Activated CD8-positive, alpha-beta memory T cell treated with anti-CD3 and anti-CD28 coated beads for 36 hours (primary cell): ENCODE results near the gene GJD4. TPM values are rescaled to one million over a fixed set of nuclear protein-coding genes. Genes with fewer than 3 reads are reported as not detected.

ENCODE experiments used
- CTCF ChIA-PET: fragments of 350-600 bp; sonication (Branson Sonifier 250); formaldehyde crosslinking; loops from one replicate; lab custom pipeline; 2021; ENCODE audit warnings: antibody characterized with exemption; lab: Charles Lee
- POLR2A ChIA-PET: fragments of 350-600 bp; sonication (Branson Sonifier 250); formaldehyde crosslinking; loops from one replicate; lab custom pipeline; 2021; ENCODE audit warnings: antibody characterized with exemption; lab: Charles Lee
- total RNA-seq, 2 experiments: library from RNA; stranded (reverse); gene quantifications; one replicate each; pipeline ENCODE4 v1.2.3, GENCODE V29; 2021

Gene GJD4
- total RNA-seq, 2 experiments from 2014 or later, result not detected

DNA sequence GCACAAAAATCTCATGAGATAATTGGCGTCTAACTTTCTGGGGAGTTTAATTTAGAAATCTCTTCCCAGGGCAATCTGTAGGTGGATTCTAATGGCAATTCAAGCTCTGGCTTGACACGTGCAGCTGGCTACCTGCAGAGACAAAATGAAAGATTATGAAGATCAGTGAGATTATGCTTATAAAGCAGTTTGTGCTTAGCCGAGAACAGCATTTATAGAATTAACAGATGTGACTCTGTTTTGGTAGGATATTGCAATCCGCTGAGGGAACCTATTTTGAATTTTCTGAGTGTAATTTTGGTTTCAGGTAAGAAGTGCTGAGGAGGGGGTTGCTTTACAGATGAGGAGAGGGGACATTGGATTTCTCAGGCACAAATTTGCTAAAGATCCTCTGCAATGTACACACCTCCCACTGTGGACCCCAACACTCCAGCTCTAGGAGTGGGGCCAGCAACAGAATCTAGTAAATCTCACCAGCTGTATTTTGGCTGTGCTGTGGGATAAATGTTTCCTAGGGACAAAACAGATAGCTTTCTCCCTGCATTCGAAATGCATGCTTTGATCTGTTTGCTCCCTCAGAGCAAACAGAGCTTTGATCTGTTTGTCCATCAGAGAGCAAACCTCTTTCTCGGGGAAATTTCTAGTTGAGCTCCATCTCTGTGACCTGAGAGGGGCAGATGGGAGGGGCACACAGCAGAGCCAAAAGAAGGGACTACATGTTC, 7.4 kb downstream of the GJD4 start:
- CTCF ChIA-PET, result no interaction called here
- POLR2A ChIA-PET, result no interaction called here

DNA sequence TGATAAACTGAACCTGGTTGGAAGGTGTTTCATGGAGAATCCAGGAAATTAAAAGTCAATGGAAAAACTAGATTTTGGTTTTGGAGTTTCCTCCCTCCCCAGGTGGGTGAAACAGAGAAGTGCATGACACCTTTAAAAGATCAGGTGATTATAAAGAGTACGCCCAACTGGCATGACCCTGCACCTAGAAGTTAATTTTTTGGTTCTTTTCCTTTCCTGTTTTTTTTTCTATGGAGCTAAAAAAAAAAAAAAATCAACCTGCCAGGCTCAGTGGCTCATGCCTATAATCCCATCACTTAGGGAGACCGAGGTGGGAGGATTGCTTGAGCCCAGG, 7.9 kb downstream of the GJD4 start:
- POLR2A ChIA-PET, result no interaction called here
- CTCF ChIA-PET, result no interaction called here

DNA sequence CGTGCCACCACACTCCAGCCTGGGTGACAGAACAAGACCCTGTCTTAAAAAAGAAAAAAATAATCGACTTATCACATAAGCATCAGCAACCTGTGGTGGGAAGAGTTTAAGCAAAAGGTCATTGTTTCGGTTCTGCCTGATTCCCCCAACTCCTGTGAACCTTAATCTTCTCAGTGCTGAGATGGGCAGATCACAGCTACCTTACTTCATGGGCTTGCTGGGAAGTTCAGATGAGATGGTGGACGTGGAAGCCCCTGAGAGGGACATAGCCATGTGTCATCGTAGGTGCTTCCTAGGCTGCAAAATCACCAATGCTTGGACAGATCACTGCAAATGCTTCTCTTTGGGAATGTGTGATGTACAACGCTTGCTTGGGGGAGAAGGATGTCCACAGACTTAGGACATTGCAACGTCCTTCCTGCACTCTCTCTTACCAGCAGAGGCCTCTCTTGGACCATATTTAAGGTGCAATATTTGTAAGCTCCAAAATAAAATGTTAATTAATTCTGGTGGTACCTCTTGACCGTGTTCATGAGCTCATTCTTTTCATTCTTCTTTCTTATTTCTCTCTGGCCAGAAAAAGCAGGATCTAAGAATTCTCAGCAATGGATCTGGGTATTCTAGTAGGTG, 8.6 kb downstream of the GJD4 start:
- ChIA-PET POLR2A (no interaction called here), CTCF (no interaction called here)

DNA sequence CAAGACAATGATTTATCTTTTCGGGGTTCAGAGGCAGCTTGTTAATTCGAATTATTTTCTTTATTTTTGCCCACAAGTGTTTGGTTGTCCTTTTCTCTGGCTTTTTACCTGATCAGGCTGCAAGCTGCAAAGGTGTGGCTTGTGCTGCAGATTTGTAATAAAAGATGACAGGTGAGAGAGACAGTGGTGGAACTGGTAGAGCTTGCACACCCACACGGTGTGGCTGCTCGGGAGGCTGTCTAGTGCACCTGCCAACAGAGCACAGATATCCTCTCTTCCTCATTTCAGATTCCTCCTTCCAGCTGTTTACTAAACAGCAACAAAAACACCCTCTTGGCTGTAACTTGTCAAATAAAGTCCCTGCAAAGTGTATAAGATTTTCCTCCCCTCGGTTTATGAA, 9.2 kb downstream of the GJD4 start:
- POLR2A ChIA-PET, result no interaction called here
- CTCF ChIA-PET, result no interaction called here

DNA sequence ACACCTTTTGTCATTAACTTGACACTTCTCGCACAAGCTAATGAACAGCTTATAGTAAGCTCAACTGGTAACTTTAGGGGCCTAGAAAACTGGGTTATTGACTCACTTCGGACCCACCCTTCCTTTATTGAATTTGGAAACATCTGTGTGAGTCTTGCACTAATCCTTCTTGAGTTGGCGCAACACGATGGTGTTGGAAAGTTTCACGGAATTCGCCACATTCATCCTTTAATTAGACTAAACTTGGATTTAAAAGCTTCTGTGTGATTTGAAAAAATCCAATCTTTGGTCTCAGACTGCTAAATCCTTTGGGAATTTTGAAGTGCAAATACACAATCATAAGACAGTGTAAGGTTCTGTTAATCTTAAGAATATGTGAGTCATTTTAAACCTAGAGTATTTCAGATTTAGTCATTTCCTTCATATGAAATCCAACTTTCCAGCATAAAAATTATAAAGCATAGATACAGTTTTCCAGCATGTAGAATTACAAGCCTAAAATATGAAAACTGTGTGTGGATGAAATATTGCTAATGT, 21.9 kb downstream of the GJD4 start:
- CTCF ChIA-PET, result no interaction called here
- POLR2A ChIA-PET, result no interaction called here

DNA sequence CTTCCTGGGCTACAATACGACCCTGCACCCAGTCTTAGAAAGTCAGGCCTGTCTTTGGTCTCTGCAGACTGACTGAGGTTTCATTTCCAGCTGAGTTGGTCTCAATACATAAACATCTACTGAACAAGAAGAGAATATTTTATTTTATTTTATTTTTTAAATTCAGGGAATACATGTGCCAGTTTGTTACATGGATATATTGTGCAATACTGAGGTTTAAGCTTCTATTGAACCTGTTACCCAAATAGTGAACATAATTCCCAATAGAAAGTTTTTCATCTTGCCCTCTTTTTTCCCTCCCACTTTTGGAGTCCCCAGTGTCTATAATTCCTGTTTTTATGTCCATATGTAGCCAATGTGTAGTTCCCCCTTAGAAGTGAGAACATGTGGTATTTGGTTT, 26.3 kb downstream of the GJD4 start:
- CTCF ChIA-PET, result no interaction called here
- POLR2A ChIA-PET, result no interaction called here

DNA sequence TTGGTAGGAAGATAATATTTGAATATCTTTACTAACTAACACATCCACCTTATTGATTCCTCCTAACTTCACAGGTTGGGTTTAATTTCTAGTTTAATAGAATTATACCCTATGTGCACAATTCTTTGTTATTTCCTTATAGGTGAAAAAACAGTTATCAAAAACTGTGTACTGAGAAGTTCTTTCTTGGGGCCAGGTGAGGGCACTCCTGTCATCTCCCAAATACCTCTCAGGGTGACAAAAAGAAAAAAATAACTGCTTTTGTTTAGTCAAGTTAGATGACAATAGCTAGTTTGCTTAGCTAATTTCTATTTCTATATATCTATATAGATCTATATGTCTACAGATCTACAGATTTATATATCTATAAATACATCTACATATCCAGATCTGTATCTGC, 26.9 kb downstream of the GJD4 start:
- ChIA-PET POLR2A (no interaction called here), CTCF (no interaction called here)

DNA sequence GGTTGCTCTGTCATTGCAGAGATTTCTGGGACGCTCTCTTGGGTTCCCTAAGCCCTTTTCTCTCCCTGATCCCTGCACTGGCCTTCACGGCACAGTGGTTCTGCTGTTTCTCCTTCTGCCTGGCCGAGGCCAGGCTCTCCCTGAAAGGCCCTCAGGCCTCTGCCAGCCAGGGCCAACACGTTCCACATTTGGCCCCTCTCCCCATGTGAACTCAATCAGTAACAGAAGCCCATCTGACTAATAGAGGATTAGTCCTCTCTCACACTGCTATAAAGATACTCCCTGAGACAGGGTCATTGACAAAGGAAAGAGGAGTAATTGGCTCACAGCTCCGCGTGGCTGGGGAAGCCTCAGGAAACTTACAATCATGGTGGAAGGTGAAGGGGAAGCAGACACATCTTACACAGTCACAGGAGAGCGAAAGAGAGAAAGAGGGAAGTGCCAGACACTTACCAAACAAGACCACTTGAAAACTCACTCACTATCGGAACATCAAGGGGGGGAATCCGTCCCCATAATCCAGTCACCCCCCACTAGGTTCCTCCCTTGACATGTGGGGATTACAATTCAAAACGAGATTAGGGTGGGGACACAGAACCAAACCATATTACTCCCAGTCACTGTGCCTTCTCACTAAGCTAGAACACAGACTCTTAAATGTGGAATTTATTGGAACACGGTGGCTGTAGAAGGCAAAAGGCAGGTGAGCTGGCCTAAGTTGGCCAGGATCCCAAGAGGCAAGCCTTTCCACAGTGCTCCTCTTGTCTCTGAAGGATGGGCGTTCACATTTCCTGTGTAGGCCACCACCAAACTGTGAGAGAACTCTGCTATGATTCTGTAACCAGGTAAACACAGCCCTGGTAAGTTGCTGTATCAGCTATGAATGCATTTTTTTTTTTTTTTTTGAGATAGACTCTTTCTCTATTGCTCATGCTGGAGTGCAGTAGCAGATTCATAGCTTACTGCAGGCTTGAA, 28.2 kb downstream of the GJD4 start:
- POLR2A ChIA-PET, result no interaction called here
- CTCF ChIA-PET, result no interaction called here

DNA sequence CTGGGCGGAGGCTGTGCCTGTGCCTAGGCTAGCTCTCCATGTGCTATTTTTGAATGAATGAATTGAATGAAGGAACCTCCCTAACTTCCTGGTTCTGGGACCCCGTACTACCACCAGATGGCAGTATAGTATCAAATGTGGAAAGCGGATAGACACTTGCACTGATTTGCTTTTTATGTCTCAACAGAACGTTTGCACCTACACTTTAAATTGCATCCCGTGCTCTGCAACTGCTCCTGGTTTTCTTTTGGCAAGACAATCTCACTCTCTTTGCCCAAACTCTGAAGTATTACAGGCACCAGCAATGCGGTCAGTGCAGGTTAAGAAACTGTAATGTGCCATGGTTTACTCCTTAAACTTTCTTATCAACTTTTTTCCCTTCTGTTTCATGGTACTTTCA, 30.4 kb downstream of the GJD4 start:
- POLR2A ChIA-PET, result no interaction called here
- CTCF ChIA-PET, result interaction anchor here (0.9 to 1.3 kb wide), 4 partner anchors 9 to 1244 kb away, joined by 3 to 4 read pairs (median 4); no protein-coding TSS in a partner anchor

DNA sequence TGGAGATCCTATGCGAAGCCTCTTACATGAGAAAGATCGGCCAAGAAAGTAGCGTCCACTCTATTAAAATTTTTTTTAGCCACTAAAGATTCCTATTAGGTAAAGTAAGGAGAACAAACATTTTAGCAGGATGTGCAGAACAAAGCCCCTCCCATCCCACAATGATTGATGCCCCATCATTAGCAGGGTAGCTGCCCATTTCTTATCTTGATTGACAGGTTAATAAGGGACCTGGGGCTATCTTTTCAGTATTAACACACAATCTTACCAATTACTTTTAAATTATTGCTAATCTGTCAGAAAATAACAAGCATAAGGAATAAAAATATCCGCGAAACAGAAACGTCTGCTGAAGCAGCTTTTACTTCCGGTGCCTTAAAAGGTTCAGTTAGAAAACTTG, 31.8 kb downstream of the GJD4 start:
- CTCF ChIA-PET, result no interaction called here
- POLR2A ChIA-PET, result no interaction called here

DNA sequence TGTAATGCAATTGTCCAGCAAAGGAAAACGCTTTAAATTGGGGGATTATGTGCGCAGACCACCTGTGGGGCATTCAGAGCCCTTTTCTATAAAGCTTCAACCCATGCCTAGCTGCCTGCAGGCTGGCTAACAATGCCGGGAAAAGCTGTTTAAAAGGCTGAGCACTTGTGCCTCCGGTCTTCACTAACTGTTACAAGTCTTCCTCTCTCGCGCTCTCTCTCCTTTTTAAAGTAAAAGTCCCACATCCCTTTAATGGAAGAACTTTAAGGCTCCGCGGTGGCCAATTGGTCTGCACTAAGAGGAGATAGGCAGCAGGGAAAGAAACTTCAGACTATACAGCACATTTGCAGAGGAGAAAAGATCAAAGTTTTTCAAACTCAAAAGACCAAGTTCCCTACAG, 32.3 kb downstream of the GJD4 start:
- POLR2A ChIA-PET, result no interaction called here
- CTCF ChIA-PET, result no interaction called here

DNA sequence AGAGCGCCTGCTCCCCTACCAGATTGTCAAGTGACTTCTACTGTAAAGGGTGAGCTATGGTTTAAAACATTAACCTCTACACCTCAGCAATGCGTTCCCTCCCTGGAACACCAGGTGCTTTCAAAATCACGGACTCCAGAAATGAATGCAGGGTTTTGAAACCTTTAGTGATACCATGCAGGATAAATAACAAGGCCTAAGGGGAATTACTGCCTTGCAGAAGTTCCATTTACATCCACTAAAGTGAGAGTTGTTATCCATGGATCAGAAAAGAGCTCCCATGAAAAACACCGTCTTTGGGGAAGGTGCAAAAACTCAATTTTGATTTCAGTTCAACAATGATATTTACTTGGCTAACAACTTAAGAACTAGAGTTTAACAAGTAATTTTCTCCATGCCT, 33.0 kb downstream of the GJD4 start:
- ChIA-PET CTCF (no interaction called here), POLR2A (no interaction called here)

DNA sequence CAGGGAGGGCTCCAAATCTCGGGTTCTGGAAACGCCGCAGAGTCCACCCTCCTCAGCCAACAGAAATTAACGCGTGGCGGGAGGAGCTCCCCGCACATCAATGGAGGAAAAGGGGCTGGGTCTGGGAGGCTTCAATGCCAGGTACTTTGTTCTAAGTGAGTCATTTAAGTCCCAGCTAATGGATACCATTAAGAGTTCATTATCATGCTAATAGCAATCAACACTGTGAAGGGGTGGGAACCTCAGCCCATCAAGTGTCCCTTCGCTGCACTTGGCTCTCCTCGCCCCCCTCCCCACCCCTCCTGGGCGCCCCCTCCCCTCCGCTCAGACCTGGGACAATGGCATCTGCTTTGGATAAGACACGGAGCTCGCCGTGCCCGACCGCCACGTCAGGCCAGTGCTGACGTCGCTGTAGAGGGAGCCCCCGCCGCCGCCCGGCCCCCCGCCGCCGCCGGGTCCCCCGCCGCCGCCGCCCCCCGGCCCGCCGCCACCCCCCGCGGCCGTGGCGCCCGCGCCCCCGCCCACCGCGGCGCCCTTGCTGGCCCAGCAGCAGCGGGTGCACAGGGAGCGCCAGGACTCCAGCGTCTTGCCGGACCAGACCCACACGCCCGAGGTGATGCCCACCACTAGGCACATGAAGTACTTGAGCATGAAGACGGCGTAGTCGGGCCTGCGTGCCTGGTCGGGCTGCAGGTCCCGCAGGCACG, 34.0 kb downstream of the GJD4 start:
- POLR2A ChIA-PET, result no interaction called here
- CTCF ChIA-PET, result interaction anchor here (0.7 kb wide), 1 partner anchor 391 kb away, joined by 3 read pairs; no protein-coding TSS in a partner anchor

DNA sequence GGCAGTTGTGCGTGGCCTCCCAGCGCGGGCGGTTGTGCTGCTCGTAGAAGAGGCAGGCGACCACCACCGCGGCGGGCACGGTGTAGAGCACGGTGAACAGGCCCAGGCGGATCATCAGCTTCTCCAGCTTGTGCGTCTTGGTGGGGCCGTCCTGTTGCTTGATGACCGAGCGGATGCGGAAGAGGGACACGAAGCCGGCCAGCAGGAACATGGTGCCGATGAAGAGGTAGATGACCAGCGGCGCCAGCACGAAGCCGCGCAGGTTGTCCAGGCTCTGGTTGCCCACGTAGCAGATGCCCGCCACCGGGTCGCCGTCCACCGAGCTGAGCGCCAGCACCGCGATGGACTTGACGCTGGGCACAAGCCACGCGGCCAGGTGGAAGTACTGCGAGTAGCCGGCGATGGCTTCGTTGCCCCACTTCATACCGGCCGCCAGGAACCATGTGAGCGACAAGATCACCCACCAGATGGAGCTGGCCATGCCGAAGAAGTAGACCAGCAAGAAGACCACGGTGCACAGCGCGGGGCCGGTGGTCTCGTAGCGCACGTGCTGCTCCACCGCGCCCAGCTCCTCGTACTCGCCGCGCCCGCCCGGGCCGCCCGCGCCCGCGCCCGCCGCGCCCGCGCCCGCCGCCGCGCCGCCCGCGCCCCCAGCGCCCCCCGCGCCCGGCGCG, 34.7 kb downstream of the GJD4 start:
- ChIA-PET POLR2A (no interaction called here), CTCF (no interaction called here)

DNA sequence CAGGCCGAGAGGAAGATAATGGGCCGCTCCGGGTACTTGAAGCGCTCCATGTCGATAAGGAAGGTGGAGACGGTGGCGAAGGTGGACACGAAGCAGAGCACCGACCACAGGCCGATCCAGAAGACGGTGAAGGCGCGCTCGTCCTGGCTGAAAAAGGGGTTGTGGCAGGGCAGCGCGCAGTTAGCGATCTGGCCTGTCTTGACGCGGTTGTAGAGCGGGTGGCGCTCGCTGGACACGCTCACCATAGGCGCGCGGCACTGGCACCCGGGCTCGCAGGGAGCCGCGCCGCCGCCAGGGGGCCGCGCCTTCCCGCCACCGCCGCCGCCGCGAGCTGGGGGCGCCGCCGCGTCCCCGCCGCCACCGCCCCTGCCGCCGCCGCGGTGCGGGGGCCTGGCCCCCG, 35.3 kb downstream of the GJD4 start:
- CTCF ChIA-PET, result no interaction called here
- POLR2A ChIA-PET, result no interaction called here

DNA sequence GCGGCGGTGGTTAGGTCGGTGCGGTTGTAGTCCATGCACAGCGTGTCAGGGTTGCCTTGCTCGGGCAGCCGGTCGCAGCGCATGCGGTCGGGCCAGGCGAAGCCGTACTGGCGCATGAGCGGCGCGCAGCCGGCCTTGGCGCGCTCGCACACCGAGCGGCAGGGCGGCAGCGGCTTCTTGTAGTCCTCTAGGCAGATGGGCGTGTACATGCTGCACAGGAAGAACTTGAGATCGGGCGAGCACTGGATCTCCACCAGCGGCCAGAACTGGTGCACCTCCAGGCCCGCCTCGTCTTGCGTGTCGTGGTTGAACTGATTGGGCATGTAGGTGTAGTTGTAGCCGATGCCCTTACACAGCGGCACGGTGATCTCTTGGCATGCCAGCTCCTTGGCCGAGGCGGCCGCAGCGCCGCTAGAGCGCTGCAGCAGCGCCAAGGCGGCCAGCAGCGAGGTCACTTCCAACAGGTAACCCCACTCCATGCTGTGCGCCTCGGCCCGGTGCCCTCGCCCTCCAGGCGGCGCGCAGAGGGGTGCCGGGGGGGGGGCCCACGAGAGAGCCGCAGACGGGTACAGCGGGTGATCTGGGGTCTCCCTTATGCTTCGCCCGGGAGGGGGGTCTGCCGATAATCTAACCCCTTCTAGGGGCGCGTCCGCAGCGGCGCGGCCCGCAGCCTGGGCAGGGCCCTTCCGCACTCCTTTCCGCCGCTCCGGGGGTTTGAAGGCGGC, 36.0 kb downstream of the GJD4 start:
- ChIA-PET CTCF (no interaction called here), POLR2A (no interaction called here)

DNA sequence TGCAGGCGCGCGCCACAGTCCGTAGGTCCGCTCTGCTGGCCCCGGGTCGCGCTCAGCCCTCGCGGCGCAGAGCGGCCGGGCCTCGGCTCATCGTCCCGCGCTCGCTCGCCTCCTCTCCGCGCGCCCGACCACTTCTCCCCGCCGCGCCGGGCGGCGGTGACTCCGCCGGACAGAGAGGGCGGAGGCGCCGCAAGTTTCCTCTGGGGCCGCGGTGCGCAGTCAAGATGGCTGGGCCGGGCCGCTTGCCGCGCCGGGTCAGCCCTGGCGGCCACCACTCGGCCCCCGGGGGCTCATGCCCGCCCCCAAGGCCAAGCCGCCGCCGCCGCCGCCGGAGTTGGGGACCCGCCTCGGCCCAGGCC, 36.5 kb downstream of the GJD4 start:
- CTCF ChIA-PET, result no interaction called here
- POLR2A ChIA-PET, result no interaction called here

DNA sequence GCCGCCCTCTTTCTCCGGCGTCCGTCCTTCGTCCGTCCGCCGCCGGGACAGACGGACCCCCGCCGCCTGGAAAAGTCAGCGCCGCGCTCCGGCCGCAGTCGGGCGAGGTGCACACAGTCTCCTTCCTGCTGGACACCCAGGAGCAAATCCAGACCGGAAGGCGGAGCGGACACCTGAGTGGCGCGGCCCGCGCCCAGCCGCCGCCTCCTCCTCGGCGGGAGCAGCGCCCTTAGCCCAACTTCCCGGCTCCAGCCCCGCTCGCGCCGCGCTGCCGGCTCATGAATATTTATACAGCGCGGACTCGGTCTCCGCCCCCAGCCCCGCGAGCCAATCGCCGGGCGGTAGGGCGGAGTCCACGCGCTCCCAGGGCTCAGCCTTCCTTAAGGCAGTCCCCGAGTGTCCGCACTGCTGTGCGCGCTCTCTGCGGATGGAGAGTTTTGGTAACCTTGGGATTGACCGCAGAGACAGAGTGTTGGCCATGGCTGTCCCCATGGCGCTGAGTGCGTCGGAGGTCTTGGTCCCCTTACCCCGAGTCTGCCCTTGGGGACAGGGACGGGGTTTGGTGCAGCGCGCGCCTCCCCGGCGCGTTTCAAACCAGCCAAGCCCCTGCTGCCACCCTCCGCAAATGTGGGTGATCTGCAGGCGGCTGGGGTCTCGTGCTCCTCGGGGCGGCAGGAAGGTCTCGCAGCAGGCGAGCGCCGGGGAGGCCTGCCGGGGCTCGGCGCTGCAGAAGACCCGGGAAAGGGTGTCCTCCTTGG, 37.1 kb downstream of the GJD4 start, which contains the start of gene FZD8:
Gene FZD8 (minus strand): TSS at position 262 of the 758 bp plus-strand sequence. CDS start 867 bp downstream, outside the sequence.
- POLR2A ChIA-PET, result no interaction called here

More for the DNA sequence above, 37.1 kb downstream of the GJD4 start, which contains the start of gene FZD8:
- CTCF ChIA-PET, result no interaction called here
